Lower leg skin (tissue), 4 donors: Measurements from ENCODE around the gene TRPC4AP. TPM values are rescaled to one million over a fixed set of nuclear protein-coding genes. Genes with fewer than 3 reads are reported as not detected.

ENCODE experiments used
- DNase-seq, 2 donors: peaks; one replicate each; pipeline ENCODE4 v3.0.0-alpha.2; 2019; ENCODE audit warnings: low spot score in 2 of 2
- H3K4me3 ChIP-seq: fragments of 200-600 bp; sonication (generic); 2 replicates; pipeline ENCODE4 v1.5.1; 2017; ENCODE audit warnings: mild to moderate bottlenecking, low read depth; ENCODE audit not compliant: poor library complexity, severe bottlenecking
- CTCF ChIP-seq, 3 donors: fragments of 450-650 bp; IDR thresholded peaks; one replicate each; pipeline ENCODE4 v1.5.1; 2016; ENCODE audit warnings: antibody characterized with exemption in 3 of 3, mild to moderate bottlenecking in 3 of 3, moderate library complexity in 2 of 3
- POLR2A ChIP-seq, 2 donors: fragments of 450-650 bp; IDR thresholded peaks; one replicate each; pipeline ENCODE4 v1.6.1; 2016 to 2017; ENCODE audit warnings: antibody characterized with exemption in 2 of 2, mild to moderate bottlenecking in 1 of 2, moderate library complexity in 1 of 2
- WGBS, 2 donors: methylation state at CpG; one replicate each; pipeline ENCODE4 v1.1.5; 2018; 5-methylcytosine and 5-hydroxymethylcytosine counted together
- intact Hi-C: fragments of 100-400 bp; cut with DNase I; formaldehyde crosslinking; loops from one replicate; pipeline ENCODE4 v1.15.0; 2023; ENCODE audit warnings: low total_unique reads
- total RNA-seq, 4 donors: library from RNA; depleted of rRNA; stranded (reverse); fragments of >200 nt; gene quantifications; one replicate each; pipeline ENCODE4 v1.1.0, GENCODE V29; 2016

Gene TRPC4AP
- total RNA-seq, 4 donors from 2014 or later, result 40.3 to 64.5 (median 50.0) TPM

GRCh38 chr20:35133031-35133430, 40.4 kb upstream of the TRPC4AP start:
- DNase-seq, result peak in 1 of 2 donors; percentile 26
- no peak for TF ChIP-seq CTCF (IDR thresholded peaks at IDR 0.05)
- TF ChIP-seq POLR2A (IDR thresholded peaks at IDR 0.05), result no peak
- intact Hi-C loops, result no loop called here
- 84 to 95% methylated on average over 5 of the region's 5 CpGs for WGBS, 2 donors
- H3K4me3 ChIP-seq, result no peak overlapping the region

GRCh38 chr20:35131934-35132333, 39.3 kb upstream of the TRPC4AP start:
- H3K4me3 ChIP-seq, result no peak overlapping the region
- no peak for DNase-seq
- intact Hi-C loops, result no loop called here
- WGBS, 2 donors, result 84 to 91% methylated on average over 4 of the region's 4 CpGs
- TF ChIP-seq CTCF (IDR thresholded peaks at IDR 0.05), result no peak
- no peak for TF ChIP-seq POLR2A (IDR thresholded peaks at IDR 0.05)

- intact Hi-C loops, result no loop called here
- TF ChIP-seq CTCF (IDR thresholded peaks at IDR 0.05), result no peak
- TF ChIP-seq POLR2A (IDR thresholded peaks at IDR 0.05), result no peak
- 86 to 90% methylated on average over 2 of the region's 2 CpGs for WGBS, 2 donors
- DNase-seq, result no peak
- H3K4me3 ChIP-seq, result no peak overlapping the region
Observed at GRCh38 chr20:35129647-35130069, 37.1 kb upstream of the TRPC4AP start.

- peak in 1 of 2 donors; percentile 25 for DNase-seq
- WGBS, 2 donors, result 80 to 84% methylated on average over 5 of the region's 5 CpGs
- intact Hi-C loops, result no loop called here
- H3K4me3 ChIP-seq, result no peak overlapping the region
- TF ChIP-seq CTCF (IDR thresholded peaks at IDR 0.05) (no peak), POLR2A (IDR thresholded peaks at IDR 0.05) (no peak)
Observed at GRCh38 chr20:35125753-35126152, 33.1 kb upstream of the TRPC4AP start.

GRCh38 chr20:35122756-35123405, 30.3 kb upstream of the TRPC4AP start:
- TF ChIP-seq CTCF (IDR thresholded peaks at IDR 0.05) (no peak), POLR2A (IDR thresholded peaks at IDR 0.05) (no peak)
- no peak overlapping the region for H3K4me3 ChIP-seq
- intact Hi-C loops, result no loop called here
- no peak for DNase-seq
- 93 to 95% methylated on average over 5 of the region's 5 CpGs for WGBS, 2 donors

DNA sequence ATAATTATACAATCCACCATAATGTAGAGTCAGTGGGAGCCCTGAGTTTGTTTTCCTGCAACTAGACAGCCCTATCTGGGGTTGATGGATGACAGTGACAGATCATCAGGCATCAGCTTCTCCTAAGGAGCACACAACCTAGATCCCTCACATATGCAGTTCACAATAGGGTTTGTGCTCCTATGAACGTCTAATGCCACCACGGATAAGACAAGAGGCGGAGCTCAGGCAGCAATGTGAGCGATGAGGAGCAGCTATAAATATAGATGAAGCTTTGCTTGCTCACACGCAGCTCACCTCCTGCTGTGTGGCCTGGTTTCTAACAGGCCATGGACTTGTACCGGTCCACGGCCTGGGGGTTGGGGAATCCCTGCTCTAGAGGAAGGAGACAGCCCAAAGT, 28.6 kb upstream of the TRPC4AP start:
- no peak for TF ChIP-seq CTCF (IDR thresholded peaks at IDR 0.05)
- no peak for TF ChIP-seq POLR2A (IDR thresholded peaks at IDR 0.05)
- peak in 1 of 2 donors; percentile 52 for DNase-seq
- intact Hi-C loops, result no loop called here
- 87 to 89% methylated on average over 7 of the region's 7 CpGs for WGBS, 2 donors
- no peak overlapping the region for H3K4me3 ChIP-seq
